ENCODE measurements around the gene PHF24.
"Not testable (repeated sequence)": the region's sequence is repeated elsewhere in the genome, so short reads cannot be mapped to it uniquely, and the experiment has no call there.

The PHF24 gene

GRCh38 chr9:34957492-34958410 is at the start of gene PHF24:
TSS of gene PHF24 (plus strand) at chr9:34958285. CDS start at chr9:34971299, 13,014 bp downstream.
- no peak for DNase-seq

GRCh38 chr9:34927061-34927460 is 31.0 kb upstream of the PHF24 start:
- DNase-seq, result no peak

- no peak for DNase-seq
Observed at GRCh38 chr9:34928921-34929320, 29.2 kb upstream of the PHF24 start.

GRCh38 chr9:34929506-34930102 is 28.5 kb upstream of the PHF24 start:
- DNase-seq, result no peak

GRCh38 chr9:34939989-34940388 is 18.1 kb upstream of the PHF24 start:
- DNase-seq, result not testable (repeated sequence)

GRCh38 chr9:34948451-34948850 is 9.6 kb upstream of the PHF24 start:
- no peak for DNase-seq

GRCh38 chr9:34954225-34954624 is 3.9 kb upstream of the PHF24 start:
- DNase-seq, result no peak

GRCh38 chr9:34956066-34956465 is 2.0 kb upstream of the PHF24 start:
- DNase-seq, result not testable (repeated sequence)

GRCh38 chr9:34956648-34957047 is 1.4 kb upstream of the PHF24 start:
- no peak for DNase-seq

GRCh38 chr9:34958411-34958982 is 412 bp downstream of the PHF24 start:
- no peak for DNase-seq

GRCh38 chr9:34959461-34959860 is 1.4 kb downstream of the PHF24 start:
- no peak for DNase-seq

GRCh38 chr9:34961574-34962490 is 3.7 kb downstream of the PHF24 start:
- DNase-seq, result peak; percentile 8 to 17

- no peak for DNase-seq
Observed at GRCh38 chr9:34962546-34962945, 4.5 kb downstream of the PHF24 start.

GRCh38 chr9:34963552-34963951 is 5.5 kb downstream of the PHF24 start:
- DNase-seq, result no peak

- DNase-seq, result no peak
Observed at GRCh38 chr9:34964458-34964857, 6.4 kb downstream of the PHF24 start.

GRCh38 chr9:34971146-34971811 is 13.2 kb downstream of the PHF24 start:
- no peak for DNase-seq

- DNase-seq, result no peak
Observed at GRCh38 chr9:34974664-34975063, 16.6 kb downstream of the PHF24 start.

- DNase-seq, result no peak
Observed at GRCh38 chr9:34976441-34976840, 18.4 kb downstream of the PHF24 start.

- no peak for DNase-seq
Observed at GRCh38 chr9:34976992-34977391, 18.9 kb downstream of the PHF24 start.

GRCh38 chr9:34980181-34980761 is 22.2 kb downstream of the PHF24 start:
- DNase-seq, result no peak

GRCh38 chr9:34982361-34982760 is 24.3 kb downstream of the PHF24 start:
- no peak for DNase-seq

GRCh38 chr9:34983209-34983608 is 25.1 kb downstream of the PHF24 start:
- no peak for DNase-seq

All from SW 1271 (cell line).